GM19025 (cell line): ENCODE data around the gene PLA2G2D.

Source experiments
- ATAC-seq: cut with Tn5 transposase; IDR thresholded peaks from one replicate; pipeline ENCODE4 v1.9.1; 2021; ENCODE audit warnings: mild to moderate bottlenecking, low read depth, moderate library complexity; ENCODE audit not compliant: unreplicated experiment

Gene PLA2G2D

DNA sequence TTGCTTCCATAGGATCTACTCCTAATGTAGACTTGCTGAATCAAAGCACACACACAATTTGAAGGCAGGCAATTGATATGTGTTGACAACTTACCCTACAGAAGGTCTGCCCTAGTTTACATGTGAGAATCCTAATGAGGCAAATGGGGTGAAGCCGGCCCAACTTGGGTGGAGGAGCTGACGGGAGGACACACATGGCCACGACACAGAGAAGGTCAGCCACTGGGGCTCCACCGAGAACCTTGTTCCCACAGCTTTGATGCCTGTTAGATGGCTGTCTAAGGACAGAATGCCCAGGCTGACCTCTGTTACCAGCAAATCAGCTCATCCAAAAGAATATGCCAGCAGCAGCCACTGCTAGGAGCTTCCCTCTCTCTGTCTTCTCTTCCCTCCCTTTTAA lies 1.5 kb upstream of the PLA2G2D start:
- ATAC-seq = no peak

DNA sequence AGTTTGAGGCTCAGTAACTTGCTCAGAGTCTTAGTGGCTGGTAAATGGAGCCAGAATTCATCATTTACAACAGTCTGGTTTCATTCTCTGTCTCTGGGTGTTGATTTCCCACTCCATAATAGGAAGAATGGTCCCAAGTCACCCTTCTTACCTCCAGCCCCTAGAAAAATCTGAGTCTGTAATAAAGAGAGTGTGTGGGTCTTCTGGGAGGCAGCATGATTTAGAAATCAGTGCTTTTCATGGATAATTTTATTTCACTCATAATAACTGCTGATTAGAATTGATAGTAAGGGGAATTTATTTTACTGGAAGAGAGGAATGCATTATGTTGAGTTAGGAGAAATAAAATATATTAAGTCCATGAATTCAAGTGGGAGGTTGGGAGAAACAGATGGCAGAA lies 2.1 kb downstream of the PLA2G2D start:
- ATAC-seq = no peak

DNA sequence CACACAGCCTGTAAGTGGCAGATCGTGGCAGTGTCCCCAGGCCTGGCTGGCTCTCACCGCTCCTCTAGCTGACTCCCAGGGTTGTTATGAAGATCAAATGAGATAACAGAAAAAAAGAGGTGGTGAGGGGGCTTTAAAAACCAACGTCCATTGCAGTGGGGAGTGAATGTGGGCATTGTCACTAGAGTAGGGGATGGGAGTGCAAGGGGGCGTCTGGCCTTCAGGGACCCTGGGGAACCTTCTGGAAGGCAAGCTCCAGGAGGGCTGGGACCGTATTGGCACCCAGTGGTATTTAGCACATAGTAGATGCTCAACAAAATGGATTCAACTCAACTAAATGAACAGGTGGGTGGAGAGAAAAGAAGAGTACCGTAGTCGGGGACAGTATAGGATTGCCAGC lies 3.4 kb downstream of the PLA2G2D start:
- ATAC-seq = no peak

DNA sequence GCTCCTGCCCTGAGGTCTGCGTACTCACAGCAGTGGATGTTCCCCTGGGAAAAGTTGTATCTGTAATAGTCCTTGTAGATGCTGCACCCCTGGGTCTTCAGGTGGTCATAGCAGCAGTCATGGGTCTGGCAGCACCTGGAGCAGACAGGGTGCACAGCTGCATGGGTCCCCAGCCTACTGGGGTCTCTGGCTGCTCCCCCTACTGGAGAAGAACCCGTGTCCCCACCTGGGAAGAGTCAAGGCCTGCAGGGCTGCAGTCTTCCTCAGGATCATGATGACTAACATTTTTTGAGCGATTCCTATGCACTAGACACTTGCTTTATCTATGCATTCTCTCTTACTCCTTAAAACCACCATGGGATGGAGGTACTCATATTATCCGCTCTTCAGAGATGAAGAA lies 3.9 kb downstream of the PLA2G2D start:
- no peak for ATAC-seq

DNA sequence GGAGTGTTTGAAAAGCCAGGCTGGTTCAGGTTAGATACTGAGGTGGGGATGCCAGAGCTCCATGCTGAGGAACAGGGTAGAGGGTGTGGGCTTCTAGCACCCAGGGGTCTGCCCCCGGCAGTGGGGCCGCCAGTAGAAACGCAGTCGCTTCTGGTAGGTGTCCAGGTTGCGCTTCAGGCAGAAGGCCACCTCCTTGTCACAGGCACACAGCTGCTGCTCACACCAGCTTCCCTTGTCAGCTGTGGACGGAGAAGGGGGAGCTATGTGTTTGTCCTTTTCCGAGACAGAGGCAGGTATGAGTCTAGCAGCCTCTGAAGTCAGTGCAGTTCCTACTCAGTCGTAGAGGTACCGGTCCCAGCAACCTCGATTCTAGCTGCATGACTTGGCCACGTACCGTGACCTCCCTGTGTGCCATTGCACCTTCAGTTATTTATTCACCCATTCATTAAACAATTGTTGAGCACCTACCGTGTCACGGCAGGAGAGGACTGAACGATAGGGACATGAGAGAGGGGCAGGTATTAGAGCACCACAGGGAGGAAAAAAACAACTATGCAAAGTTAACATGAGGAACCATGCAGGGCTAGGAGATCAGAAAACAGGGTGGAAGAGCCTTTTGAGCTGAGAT lies 5.2 kb downstream of the PLA2G2D start:
- ATAC-seq = no peak

DNA sequence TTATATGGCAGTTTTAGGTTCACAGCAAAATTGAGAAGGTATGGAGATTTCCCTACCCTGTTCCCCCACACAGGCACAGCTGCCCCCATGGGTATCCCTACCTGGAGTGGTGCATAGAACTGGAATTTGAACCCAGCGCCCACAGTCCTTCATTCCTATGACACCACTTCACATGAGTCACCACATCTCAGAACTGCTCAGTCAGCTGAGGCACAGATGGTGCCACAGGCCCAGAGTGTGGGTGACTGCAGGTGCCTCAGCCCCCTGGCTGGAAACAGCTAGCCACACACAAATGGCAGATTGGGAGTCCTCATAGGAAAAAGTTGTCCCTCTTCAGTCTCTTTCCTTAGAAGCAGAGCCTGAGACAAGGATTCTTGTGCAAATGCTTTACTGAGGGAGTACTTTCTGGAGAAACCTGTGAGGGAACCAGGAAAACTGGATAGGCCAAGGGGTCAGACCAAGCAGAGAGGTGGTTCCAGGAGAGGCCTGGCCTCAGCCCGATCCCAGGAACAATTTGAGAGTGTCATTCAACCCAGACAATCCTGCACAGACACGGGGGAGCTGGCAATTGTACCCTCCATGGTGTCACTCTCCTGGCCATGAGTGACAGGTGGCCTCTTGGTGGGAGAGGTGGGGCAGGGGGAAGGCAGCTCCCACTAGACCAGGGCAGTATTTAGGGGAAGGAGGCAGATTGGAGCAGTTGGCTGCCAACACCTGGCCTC lies 6.9 kb downstream of the PLA2G2D start:
- no peak for ATAC-seq

DNA sequence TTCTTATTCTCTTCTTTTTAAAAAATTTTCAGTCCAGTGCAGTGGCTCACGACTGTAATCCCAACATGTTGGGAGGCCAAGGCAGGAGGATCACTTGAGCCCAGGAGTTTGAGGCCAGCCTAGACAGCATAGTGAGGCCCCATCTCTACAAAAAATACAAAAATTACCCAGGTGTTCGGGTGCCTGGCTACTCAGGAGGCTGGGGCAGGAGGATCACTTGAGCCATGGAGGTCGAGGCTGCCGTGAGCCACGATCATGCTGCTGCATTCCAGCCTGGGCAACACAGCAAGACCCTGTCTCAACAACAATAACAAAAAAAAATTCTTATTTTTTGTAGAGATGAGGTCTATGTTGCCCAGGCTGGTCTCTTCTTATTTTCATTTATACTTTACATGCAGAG lies 7.9 kb downstream of the PLA2G2D start:
- ATAC-seq = no peak

DNA sequence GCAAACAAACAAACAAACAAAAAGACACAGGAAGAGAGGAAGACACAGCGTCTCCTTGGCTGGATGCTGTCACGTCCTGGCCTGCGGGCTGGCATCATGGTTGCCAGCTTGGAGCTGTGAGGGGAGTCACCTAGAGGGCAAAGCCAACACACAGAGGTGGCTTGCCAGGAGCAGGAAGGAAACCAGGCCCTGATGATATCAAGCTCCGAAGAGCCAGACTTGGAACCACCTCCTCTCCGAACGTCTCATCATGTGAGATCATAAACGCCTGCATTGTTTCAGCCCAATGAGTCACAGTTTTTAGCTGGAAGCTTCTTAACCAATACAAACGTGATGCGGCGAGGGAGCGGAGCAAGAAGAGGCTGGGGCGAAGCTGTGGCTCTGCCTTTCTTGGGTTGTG lies 8.7 kb downstream of the PLA2G2D start:
- ATAC-seq = no peak

DNA sequence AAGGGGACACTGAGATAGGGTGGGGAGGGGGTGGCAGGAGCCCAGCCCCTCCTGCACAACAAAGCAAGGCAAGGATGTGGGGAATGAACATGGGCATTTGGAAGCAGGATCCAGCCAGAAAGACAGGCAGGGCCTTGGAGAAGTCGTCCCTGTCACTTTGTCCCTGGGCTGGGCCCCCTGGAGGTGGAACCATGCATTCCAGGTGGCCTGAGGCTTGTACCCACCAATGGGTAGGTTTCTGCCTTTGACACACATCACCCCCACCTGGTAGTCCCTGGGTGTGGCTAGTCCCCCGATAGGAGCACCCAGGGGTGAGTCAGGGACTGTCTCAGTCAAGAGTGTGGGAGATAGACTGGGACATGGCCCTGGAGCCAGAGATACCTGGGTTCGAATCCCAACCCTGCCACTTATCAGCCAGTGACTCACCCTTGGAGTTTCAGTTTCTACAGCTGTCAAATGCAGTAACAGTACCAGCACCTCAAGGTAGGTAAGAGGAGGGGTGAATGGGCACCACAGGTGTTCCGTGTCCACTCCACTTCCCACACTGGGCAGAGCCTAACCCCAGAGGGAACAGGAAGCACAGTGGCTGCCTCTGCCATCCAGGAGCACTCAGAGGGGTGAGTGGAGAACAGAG lies 10.0 kb downstream of the PLA2G2D start:
- no peak for ATAC-seq

DNA sequence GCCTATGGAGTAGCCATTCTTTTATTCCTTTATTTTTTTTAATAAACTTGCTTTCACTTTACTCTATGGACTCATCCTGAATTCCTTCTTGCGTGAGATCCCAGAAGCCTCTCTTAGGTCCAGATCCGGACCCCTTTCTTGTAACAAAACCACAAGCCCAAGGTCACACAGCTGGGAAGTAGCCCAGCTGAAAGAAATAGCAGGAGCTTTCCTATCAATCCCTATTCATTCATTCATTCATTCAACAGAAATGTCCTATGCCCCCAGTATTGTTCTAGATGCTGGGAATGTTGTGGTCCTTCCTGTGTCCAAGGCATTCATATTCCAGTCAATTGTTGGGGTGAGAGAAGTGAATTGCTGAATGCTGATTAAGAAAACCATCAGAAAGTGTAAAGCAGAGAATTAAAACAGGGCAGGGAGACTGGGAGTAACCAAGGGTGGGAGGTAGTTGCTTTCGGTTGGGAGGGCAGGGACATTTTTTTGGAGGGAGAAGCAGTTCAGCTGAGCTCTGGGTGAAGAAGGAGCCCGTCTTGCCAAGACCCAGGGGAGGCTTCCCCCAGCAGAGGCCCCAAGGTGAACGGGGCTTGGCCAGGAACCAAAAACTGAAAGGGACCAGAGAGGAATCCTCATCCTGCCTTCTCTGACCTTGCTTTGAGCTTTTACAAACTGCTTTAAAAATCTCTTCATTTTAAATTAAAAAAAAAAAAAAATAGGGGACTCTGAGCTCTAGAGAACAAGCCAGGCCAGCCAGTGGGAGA lies 10.8 kb downstream of the PLA2G2D start:
- no peak for ATAC-seq

DNA sequence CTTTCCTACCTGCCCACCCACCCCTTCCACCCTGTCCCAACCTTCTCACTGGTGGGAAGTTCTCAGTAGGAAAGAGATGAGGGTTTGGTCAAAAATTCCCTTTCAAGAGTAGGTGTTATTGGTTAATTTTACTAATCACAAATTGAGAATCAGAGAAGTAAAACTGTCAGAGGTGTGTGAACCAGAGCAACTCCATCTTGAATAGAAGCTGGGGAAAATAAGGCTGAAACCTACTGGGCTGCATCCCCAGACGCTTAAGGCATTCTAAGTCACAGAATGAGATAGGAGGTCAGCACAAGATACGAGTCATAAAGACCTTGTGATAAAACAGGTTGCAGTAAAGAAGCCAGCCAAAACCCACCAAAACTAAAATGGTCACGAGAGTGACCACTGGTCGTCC lies 11.5 kb downstream of the PLA2G2D start:
- ATAC-seq = no peak

DNA sequence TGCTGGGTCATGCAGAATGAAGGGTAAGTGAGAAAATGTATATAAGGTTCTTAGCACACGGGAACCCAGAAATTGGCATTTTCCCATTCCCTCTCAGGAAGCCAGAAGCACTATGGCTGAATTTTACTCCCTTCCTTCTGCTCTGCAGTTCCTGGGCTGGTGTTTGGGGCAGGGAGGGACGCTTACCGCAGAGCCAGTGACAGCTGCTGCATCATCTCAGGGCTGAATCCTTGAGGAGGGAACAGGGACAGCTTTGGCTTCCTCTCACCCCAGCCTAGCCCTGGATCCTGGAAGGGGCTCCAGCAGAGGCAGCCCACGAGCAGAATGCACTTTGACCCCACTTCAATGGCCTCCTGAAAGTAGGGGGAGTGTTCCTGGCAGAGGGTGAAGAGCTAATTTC lies 12.0 kb downstream of the PLA2G2D start:
- no peak for ATAC-seq

DNA sequence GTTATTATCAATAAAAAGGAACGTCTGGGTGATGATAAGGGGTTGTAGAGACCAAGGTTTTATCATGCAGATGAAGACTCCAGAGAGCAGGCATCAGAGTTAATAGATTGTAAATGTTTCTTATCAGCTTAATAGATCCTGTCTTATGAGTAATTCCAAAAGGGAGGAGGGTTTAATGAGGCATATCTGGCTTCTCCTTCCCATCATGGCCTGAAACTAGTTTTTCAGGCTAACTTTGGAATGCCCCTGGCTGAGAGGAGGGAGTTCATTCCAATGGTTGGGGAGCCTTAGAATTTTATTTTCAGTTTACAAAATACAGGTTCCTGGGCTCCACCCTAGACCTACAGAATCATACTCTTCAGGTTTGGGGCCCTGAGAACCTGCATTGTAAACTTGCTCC lies 13.5 kb downstream of the PLA2G2D start:
- ATAC-seq = no peak

DNA sequence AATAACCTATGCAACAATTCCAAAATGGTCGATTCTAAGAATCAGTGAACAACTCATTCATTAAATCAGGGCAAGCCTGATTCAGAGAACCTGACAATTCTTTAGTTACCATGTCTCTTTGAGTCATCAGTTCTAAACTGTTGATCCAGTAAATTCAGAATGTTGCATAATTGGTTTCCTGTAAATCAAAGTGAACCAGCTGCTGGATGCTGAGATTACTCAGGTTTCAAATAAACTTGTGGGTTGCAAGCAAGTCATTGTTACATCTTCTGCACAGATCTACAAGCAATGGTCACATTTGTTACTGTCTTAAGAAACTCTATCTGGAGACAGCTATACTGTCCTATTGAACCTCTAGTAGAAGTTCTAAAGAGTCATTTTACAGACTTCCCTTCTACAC lies 16.5 kb downstream of the PLA2G2D start:
- ATAC-seq = no peak

DNA sequence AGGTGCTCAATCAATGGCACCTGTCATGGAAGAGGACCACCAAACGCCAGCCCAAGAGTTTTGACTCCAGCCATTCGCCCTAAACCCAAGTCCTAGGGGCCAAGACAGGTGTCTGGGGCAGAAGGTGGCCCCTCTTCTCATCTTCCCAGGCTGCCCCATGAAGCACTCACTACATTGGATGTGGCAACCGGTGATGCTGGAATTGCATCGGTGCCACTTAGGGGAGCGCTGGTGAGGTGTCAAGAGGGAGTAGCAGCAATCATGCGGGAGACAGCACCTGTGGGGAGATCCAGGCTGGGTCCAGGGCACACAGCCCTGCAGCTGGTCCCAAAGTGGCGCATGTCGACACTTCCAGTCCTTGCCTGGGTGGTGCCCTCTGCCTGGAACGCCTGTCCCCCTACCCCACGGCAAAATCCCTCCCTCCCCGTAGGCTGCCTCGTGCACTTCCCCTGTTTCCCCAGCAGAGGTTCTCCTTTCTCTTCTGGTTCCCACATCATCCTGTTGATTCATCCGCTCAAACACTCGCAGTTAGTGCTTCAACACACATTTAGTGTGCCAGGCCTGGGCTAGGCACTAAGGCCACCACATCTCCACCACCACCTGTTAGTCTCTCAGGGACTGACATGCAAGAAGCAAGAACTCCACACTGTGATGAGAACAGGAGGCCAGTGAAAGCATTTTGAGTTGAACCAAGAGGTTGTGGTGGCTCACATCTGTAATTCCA lies 18.5 kb downstream of the PLA2G2D start:
- ATAC-seq = no peak

DNA sequence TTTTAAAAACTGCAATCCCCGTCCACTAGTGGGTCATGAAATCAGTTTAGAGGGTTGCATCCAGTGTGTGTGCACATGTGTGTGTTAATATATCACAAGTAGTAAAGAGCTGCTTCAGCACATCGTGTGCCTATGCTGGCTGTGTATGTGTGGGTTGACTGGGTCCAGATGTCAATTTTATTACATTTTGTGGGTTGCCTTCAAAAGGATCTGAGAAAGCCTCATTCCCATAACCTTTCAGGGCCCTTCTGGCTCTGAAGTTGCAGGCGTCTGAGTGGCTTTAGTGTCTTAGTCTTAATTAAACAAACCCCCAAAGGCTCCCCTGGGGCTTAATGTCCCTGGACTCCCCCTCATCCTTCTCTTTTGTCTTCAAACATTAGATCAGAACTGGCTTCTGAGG lies 19.8 kb downstream of the PLA2G2D start:
- ATAC-seq = no peak

DNA sequence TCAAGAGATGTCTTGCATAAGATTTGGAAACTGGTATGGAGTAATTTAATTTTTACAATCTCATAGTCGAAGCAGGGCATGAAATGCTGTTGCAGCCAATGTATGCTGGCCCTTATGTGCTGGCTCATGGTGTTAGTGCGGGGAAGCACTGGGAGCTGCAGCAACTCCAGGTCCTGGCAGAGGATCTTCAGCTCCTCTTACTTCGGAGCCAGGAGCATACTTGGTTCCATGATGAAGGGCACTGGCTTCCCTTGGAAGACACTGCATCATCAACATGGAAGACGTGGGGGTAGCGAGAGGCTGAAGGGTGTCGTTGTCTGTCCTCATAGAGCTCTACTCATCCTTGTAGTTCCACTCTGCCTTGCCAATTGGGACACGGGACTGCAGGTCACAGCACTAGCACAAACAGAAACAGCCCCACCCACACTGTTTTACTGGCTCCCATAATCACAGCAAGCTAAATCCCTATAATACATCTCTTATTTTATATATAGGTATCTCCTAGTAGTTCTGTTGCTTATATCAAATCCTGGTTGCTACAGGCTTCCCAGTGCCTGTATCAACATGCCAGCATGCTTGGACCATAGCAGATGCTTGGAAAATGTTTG lies 22.4 kb downstream of the PLA2G2D start:
- no peak for ATAC-seq

DNA sequence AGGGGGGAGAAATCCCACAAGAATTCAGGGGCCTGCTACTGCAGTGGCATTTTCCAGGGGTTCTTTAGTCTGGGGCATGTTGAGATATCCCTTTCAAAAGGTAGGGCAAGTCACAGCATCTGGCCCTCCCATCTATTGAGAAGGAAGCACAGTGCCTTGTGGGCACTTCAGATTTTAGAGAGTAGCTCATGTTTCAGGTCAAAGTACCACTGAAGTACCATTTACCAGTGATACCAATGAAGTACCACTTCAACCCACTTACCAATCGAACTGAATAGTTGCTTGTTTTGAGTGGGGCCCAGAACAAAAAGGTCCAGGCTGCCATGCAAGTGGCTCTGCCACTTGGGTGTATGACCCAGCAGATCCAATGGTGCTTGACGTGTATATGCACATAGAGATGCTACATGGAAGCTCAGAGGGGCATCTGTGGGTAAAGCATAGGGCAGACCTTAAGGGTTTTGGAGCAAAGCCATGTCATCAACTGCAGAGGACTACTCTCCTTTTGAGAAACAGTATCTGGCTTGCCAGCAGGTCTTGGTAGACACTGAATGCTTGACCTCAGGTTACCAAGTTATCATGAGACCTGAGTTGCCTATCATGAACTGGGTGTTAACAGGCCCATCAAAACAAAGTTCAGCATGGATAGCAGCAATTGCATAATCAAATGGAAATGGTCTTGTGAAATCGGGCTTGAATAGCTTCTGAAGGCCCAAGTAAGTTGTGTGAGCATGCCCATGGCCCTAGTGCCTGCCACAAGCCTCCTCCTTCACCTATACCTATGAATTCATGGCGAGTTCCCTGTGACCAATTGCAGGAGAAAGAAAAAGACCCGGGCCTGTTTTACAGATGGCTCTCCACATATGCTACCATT lies 23.5 kb downstream of the PLA2G2D start:
- ATAC-seq = no peak

DNA sequence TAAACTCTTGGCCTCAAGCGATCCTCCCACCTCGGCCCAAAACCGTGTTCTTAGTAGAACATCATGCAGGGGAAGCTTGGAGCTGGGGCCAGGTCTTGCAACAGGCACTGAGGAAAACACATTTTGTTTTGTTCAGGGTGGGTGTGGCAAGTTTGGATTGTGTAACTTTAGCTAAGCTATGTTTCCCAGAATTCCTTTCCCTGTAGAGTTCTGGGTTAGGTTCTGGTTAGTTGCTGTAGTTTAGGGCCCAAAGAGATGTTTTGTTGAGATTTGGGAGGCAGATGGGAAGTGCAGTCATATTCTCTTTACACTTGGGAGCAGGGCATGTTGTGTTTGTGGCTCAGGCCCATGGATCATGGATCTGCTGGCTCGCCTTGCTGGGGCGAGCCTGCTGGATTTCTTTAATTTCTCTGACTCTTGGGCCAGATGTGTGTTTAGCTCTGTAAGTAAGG lies 25.4 kb downstream of the PLA2G2D start:
- ATAC-seq = no peak
